NK-92 (cell line): ENCODE results near the gene ATP5PD.

Experiments
- DNase-seq: peaks from one replicate; lab custom pipeline; 2025; ENCODE audit not compliant: unreplicated experiment; lab: John Stamatoyannopoulos, UW

ATP5PD gene

DNA sequence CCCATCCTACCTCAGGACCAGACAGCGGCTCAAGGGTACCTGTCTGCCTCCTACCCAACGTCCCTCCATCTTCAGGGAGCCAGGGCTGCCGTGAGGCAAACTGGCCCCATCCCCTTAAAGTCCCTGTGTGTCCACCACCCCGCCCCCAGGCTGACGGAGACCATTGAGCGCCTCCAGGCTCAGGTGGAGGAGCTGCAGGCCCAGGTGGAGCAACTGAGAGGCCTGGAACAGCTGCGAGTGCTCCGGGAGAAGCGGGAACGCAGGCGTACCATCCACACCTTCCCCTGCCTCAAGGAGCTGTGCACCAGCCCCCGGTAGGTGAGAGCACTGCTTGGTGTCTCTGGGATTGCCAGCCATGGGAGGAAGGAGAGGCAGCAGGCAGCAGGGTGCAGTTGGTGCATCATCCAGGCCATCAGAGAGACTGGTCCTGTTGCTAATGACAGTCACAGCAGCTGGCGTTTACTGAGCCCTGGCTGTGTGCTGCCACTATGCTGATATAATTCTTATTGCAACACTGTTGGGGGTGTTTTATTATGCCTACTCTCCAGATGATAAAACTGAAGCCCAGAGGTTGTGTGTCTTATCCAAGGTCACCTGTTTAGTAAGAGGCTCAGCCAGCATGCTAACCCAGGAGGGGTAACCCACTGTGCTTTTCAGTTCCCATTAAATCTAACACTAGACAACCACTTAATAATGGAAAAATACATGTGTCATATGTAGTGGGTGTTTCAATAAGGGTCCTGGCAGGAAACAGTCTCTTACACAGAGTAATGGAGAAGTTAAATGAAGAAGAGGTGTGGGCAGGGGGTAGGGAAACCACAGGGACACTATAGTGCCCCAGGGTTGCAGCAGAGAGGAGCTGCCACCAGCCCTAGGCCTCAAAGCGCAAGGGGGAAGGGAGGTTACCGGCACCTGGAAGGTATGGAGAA, 44.6 kb downstream of the ATP5PD start:
- no peak for DNase-seq

DNA sequence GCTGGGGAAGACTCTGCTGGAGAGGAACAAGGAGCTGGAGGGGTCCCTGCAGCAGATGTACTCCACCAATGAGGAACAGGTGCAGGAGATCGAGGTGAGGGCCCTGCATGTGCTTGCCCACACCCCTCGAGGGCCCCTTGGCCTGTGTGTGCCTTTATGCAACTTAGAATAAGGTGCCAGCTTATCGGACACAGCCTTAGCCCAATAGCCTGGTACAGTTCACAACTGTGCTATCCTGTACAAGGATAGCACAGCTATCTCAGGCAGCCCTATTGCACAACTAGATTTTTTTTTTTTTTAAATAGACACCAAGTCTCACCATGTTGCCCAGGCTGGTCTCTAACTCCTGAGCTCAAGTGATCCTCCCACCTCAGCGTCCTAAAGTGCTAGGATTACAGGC, 47.2 kb downstream of the ATP5PD start:
- DNase-seq: no peak

DNA sequence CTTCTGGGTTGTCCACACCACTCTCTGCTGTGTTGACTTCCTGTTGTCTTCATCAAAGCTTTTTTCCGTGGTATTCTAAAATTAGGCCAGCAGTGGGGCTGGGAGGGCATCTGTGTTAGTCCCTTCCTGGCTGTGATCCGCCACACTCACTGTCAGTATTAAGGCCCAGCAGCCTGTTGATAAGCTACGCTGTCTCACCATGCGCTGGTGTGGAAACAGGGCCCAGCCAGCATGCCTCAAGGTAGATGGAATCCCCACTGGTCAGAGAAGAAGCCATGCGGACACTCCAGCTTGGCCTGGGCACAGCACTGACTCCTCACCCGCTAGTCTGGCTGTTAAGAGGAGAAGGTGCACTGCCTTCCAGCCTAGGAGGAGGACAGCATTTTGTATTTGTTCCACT, 48.0 kb downstream of the ATP5PD start:
- DNase-seq: no peak

DNA sequence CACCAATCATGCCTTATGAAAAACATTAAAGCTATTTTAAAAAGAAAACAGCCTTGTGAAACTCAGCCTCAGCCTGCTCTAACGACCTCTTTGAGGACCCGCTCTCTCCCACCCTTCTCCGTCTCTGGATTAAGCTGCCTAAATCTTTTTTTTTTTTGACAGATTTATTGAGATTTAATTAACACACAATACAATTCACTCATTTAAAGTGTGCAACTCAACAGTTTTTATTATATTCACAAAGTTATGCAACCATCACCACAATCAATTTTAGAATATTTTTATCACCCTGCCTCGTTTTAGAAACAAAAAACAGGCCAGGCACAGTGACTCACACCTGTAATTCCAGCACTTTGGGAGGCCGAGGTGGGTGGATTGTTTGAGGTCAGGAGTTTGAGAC, 50.9 kb downstream of the ATP5PD start:
- no peak for DNase-seq

DNA sequence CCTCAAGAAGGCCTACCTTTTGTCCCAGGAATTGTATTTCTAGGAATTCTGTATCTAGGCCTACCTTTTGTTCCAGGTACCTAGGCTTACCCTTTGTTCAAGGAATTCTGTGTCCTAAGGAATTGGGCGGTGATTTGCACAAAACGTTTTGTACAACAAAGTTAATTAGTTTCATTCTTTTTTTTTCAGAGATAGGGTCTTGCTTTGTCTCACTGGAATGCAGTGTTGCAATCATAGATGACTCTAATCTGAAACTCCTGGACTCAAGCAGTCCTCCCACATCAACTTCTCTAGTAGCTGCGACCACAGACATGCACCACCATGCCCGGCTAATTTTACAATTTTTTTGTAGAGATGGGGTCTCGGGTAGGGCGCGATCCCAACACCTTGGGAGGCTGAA, 52.3 kb downstream of the ATP5PD start:
- no peak for DNase-seq

DNA sequence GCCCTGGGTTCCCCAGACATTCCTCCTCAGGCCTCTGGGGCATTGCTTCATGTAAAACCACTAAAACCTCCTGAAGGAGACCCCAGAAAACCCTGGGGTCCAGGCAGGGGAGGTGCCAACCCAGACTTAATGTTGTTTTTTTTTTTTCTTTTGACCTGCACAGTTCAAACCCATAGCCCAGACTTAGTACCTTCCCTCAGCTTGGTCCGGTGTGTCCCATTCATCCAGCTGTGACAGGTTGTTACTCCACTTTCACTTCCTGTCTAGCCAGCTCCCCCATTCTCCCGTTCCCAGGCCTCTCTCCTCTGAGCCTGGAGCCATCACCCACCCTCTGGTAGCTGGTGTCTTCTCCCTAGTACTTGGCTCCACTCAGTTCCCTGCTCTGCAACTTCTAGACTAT, 54.5 kb downstream of the ATP5PD start:
- no peak for DNase-seq

DNA sequence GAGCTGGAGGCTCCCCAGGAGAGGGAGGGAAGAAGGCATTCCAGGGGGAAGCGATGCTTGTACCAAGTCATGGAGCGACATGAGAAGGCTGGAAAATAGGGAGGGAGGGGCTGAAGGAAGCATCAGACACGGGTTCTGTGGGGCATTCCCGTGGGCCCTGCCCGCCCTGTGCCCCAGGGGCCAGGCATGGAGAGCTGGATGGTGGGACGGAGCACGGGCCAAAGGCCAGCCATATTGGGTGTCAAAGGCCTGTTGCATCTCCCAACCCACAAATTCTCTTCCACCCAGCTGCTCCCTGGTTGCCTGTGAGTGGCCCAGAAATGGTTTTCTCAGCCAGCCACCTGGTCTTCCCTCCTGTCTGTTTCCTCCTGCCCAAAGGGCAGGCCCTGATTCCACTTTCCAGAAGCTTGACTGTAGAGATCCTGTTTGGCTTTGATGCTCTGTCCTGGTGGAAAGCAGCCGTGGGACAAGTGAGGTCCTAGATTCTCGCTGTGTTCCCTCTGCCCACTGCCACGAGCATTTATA, 56.1 kb downstream of the ATP5PD start:
- DNase-seq: no peak
